ENCODE results near the gene DNAH14.
A peak's percentile ranks its signal among the peaks of the same experiment; 100 is the strongest.

DNAH14 gene

DNA sequence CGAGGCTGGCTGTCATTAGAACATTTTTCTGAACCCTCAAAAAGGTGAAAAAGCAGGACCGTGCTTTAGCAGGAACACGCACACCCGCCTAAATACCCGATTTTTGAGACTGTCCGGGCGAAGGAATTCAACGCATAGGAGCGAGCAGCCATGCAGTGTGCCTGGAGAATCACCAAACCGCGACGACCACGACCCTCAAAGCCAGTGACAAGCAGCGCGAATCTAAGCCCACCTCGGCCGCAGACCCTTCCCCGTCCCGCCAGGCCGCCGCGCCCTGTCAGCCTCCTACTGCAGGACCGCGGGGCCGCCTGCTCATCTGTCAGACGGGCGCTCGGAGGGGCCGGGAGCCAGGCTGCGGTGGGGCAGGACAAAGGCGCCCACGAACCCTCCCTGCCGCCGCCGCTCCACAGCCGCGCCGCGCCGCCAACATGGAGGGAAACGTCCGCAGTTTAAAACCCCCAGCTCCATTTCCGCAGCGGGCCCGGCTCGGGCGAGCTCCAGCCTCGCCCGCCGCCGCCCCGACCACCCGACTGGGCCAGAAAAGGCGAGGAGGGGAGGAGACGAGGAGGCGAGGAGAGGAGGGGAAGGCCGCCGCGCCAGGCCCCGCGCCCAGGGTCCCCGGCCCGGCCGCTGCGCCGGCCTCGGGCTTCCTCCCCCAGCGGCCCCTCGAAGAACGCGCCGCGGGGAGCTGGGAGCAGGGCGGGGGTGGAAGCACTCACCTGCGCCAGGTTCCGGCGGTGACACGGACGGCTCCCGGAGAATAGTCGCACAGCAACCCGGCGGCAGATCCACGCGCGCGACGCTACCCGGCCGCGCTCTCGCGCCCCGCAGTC is 498.0 kb downstream of the DNAH14 start, which contains the start of gene LBR:
LBR (minus strand) TSS at position 804 of the 833 bp plus-strand sequence. CDS start 3,963 bp downstream, outside the sequence.
- TF ChIP-seq ZFX (IDR thresholded peaks at IDR 0.05; ENCODE audit: borderline replicate concordance): no peak
- TF ChIP-seq, protein P1, sequence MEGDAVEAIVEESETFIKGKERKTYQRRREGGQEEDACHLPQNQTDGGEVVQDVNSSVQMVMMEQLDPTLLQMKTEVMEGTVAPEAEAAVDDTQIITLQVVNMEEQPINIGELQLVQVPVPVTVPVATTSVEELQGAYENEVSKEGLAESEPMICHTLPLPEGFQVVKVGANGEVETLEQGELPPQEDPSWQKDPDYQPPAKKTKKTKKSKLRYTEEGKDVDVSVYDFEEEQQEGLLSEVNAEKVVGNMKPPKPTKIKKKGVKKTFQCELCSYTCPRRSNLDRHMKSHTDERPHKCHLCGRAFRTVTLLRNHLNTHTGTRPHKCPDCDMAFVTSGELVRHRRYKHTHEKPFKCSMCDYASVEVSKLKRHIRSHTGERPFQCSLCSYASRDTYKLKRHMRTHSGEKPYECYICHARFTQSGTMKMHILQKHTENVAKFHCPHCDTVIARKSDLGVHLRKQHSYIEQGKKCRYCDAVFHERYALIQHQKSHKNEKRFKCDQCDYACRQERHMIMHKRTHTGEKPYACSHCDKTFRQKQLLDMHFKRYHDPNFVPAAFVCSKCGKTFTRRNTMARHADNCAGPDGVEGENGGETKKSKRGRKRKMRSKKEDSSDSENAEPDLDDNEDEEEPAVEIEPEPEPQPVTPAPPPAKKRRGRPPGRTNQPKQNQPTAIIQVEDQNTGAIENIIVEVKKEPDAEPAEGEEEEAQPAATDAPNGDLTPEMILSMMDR (IDR thresholded peaks at IDR 0.05): no peak
- peak within 1 kb of the TSS; percentile 71 for H3K27ac ChIP-seq

DNA sequence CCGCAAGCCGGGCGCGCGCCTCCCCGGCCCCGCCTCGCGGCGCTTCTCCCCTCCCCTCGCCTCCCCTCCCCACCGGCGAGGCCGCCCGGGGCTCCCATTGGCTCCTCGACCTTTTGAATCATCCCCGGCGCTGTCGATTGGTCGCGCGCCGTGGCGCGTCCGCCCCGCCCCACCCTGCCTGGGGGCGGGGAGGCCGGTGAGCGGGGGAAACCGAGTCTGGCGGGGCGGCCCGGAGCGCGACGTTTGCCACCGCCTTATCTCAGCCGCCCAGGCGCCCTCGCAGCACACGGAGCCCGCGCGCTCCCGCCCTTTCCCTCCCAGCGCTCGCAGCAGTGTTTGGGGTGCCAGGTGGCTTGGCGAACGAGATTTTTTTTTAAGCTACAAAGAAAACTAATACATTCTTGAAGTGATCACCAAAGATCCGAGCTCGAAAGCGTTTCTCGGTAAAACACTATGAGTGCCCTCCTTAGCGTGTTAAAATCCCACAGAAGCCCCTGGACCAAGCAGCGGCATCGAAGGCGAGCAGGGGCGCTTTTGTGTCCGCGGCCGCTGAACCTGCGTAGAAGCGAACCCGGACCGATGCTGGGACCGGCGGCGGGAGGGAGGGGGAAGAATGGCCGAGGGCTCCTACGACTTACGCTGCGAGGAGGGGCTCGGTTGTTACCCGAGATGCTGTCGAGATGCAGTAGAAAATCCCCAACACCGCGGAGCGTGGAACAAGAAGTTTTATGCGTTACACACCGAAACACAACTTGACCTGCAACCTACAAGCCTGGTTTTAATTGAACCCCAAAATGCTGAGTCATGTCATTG is 498.8 kb downstream of the DNAH14 start:
- TF ChIP-seq, protein P1 (IDR thresholded peaks at IDR 0.05): 0 out of 2 replicates have a peak, but pooled peaks have one; percentile 7
- TF ChIP-seq ZFX (IDR thresholded peaks at IDR 0.05; ENCODE audit: borderline replicate concordance): no peak
- peak overlapping the region; percentile 71 for H3K27ac ChIP-seq

- TF ChIP-seq, protein P1 (IDR thresholded peaks at IDR 0.05): no peak
- TF ChIP-seq ZFX (IDR thresholded peaks at IDR 0.05; ENCODE audit: borderline replicate concordance): no peak
- peak overlapping the region; percentile 71 for H3K27ac ChIP-seq
Observed at GRCh38 chr1:225428881-225429455, 499.5 kb downstream of the DNAH14 start.

DNA sequence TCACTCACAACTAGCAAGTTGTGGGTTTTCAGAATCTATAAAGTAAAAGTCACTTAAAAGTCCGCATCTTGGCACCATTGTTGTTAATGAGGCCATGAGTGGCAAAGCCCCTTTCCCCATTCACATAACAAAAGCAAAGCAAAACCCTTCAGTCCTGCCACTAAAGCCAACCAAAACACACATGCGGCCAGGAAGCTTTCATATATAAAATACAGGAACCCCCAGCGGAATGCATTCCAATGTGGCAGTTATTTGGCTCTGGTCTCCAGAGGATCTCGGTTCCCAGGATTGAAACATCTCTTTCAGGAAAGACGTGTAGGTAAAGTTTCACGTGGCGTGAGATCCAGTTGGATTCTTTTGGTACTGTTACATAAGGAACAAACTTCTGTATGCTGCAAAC is 500.8 kb downstream of the DNAH14 start:
- H3K27ac ChIP-seq: no peak overlapping the region
- no peak for TF ChIP-seq ZFX (IDR thresholded peaks at IDR 0.05; ENCODE audit: borderline replicate concordance)
- TF ChIP-seq, protein P1 (IDR thresholded peaks at IDR 0.05): no peak

DNA sequence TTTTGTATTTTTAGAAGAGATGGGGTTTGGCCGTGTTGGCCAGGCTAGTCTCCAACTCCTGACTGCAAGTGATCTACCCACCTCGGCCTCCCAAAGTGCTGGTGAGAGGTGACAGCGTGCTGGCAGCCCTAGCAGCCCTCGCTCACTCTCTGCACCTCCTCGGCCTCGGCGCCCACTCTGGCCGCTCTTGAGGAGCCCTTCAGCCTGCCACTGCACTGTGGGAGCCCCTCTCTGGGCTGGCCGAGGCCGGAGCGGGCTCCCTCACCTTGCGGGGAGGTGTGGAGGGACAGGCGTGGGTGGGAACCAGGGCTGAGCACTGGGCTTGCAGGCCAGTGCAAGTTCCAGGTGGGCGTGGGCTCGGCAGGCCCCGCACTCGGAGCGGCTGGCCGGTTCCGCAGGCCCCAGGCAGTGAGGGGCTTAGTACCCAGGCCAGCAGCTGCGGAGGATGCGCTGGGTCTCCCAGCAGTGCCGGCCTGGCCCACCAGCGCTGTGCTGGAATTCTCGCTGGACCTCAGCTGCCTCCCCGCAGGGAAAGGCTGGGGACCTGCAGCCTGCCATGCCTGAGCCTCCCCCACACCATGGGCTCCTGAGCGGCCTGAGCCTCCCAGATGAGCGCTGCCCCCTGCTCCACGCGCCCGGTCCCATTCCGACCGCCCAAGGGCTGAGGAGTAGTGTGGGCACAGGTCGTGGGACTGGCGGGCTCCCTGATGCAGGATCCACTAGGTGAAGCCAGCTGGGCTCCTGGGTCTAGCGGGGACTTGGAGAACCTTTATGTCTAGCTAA is 501.8 kb downstream of the DNAH14 start:
- H3K27ac ChIP-seq: no peak overlapping the region
- TF ChIP-seq, protein P1 (IDR thresholded peaks at IDR 0.05): no peak
- TF ChIP-seq ZFX (IDR thresholded peaks at IDR 0.05; ENCODE audit: borderline replicate concordance): no peak

- no peak overlapping the region for H3K27ac ChIP-seq
- TF ChIP-seq, protein P1 (IDR thresholded peaks at IDR 0.05): no peak
- no peak for TF ChIP-seq ZFX (IDR thresholded peaks at IDR 0.05; ENCODE audit: borderline replicate concordance)
Observed at GRCh38 chr1:225434046-225434445, 504.6 kb downstream of the DNAH14 start.

Data from 22Rv1 (cell line).